Ishikawa (cell line): ENCODE data around the gene CHAF1A.

ENCODE experiments used
- CEBPB ChIP-seq: IDR thresholded peaks from 2 replicates; pipeline ENCODE4 v1.6.1; 2012
- CREB1 ChIP-seq: IDR thresholded peaks from 2 replicates; pipeline ENCODE4 v1.6.1; 2012; ENCODE audit warnings: low read depth
- EP300 ChIP-seq: IDR thresholded peaks from 2 replicates; pipeline ENCODE4 v1.6.1; 2012; ENCODE audit warnings: borderline replicate concordance
- FOXM1 ChIP-seq: IDR thresholded peaks from 2 replicates; pipeline ENCODE4 v1.6.1; 2012; ENCODE audit warnings: low read depth, borderline replicate concordance
- MAX ChIP-seq: IDR thresholded peaks from 2 replicates; pipeline ENCODE4 v1.6.1; 2012
- NFIC ChIP-seq: IDR thresholded peaks from 2 replicates; pipeline ENCODE4 v1.6.1; 2012
- RAD21 ChIP-seq: IDR thresholded peaks from 2 replicates; pipeline ENCODE4 v1.6.1; 2012; ENCODE audit warnings: low read depth
- REST ChIP-seq: IDR thresholded peaks from 2 replicates; pipeline ENCODE4 v1.6.1; 2012; ENCODE audit warnings: low read depth, mild to moderate bottlenecking
- TAF1 ChIP-seq: IDR thresholded peaks from 2 replicates; pipeline ENCODE4 v1.6.1; 2012; ENCODE audit warnings: low read depth, mild to moderate bottlenecking
- TEAD4 ChIP-seq: IDR thresholded peaks from 2 replicates; pipeline ENCODE4 v1.6.1; 2012
- USF1 ChIP-seq: IDR thresholded peaks from 2 replicates; pipeline ENCODE4 v1.6.1; 2012
- YY1 ChIP-seq: IDR thresholded peaks from 2 replicates; pipeline ENCODE4 v1.6.1; 2012; ENCODE audit warnings: low read depth
- ZBTB7A ChIP-seq: IDR thresholded peaks from 2 replicates; pipeline ENCODE4 v1.6.1; 2012; ENCODE audit warnings: low read depth

GRCh38 chr19:4373013-4373367 is 29.4 kb upstream of the CHAF1A start:
- TF ChIP-seq EP300 (no peak), REST (no peak), TAF1 (no peak), YY1 (no peak), ZBTB7A (no peak), CREB1 (no peak), CEBPB (no peak), TEAD4 (no peak), RAD21 (no peak), FOXM1 (no peak), NFIC (no peak), USF1 (no peak), MAX (no peak)
